Keratinocyte (primary cell): ENCODE results near the gene SGCE. TPM values are rescaled to one million over a fixed set of nuclear protein-coding genes. Genes with fewer than 3 reads are reported as not detected.

Experiments used
- DNase-seq: peaks from one replicate; pipeline ENCODE4 v3.0.0-alpha.2; 2011; ENCODE audit warnings: low read depth, missing footprints, low spot score
- FAIRE-seq: peaks from 2 replicates; lab custom pipeline; 2011; peaks lifted over from hg19 to GRCh38; lab: Jason Lieb, UNC
- H2AFZ ChIP-seq: 2 replicates; pipeline ENCODE4 v1.6.0; 2012; ENCODE audit warnings: low read length, control low read depth, inconsistent platforms; ENCODE audit not compliant: control insufficient read depth
- H3K27ac ChIP-seq: 2 replicates; pipeline ENCODE4 v1.5.1; 2011; ENCODE audit warnings: low read length; ENCODE audit not compliant: control insufficient read depth, insufficient read depth
- H3K27me3 ChIP-seq: 3 replicates; pipeline ENCODE4 v1.6.0; 2011; ENCODE audit warnings: low read length; ENCODE audit not compliant: control insufficient read depth, insufficient read depth; ENCODE audit errors: extremely low read depth
- H3K36me3 ChIP-seq, 2 experiments: 2 replicates in 1 of 2; 3 replicates in 1 of 2; pipeline ENCODE4 v1.5.1; 2011; ENCODE audit warnings: low read length in 2 of 2, mild to moderate bottlenecking in 1 of 2; ENCODE audit not compliant: control insufficient read depth in 2 of 2, insufficient read depth in 2 of 2; ENCODE audit errors: extremely low read depth in 1 of 2
- H3K4me1 ChIP-seq: 3 replicates; pipeline ENCODE4 v1.5.1; 2011; ENCODE audit warnings: low read length; ENCODE audit not compliant: control insufficient read depth, insufficient read depth; ENCODE audit errors: extremely low read depth
- H3K4me2 ChIP-seq: 3 replicates; pipeline ENCODE4 v1.6.0; 2011; ENCODE audit warnings: low read depth, low read length; ENCODE audit not compliant: control insufficient read depth, insufficient read depth; ENCODE audit errors: extremely low read depth
- H3K4me3 ChIP-seq, 3 experiments: fragments of 200-600 bp in 1 of 3; sonication (generic) in 1 of 3; 2 replicates in 2 of 3; 3 replicates in 1 of 3; pipeline ENCODE4 v1.5.1; 2011 to 2016; ENCODE audit warnings: low read length in 3 of 3, mild to moderate bottlenecking in 3 of 3, control low read depth in 2 of 3, inconsistent platforms in 1 of 3, low read depth in 1 of 3, mixed read lengths in 1 of 3, mixed run types in 1 of 3, moderate library complexity in 1 of 3; ENCODE audit not compliant: control insufficient read depth in 2 of 3, insufficient read depth in 2 of 3; ENCODE audit errors: extremely low read depth in 1 of 3
- H3K79me2 ChIP-seq: 2 replicates; pipeline ENCODE4 v1.6.0; 2012; ENCODE audit warnings: low read length; ENCODE audit not compliant: control insufficient read depth, insufficient read depth
- H3K9ac ChIP-seq: 3 replicates; pipeline ENCODE4 v1.6.0; 2011; ENCODE audit warnings: low read length; ENCODE audit not compliant: control insufficient read depth, insufficient read depth; ENCODE audit errors: extremely low read depth
- H3K9me1 ChIP-seq: 3 replicates; pipeline ENCODE4 v1.6.0; 2011; ENCODE audit warnings: low read length; ENCODE audit not compliant: control insufficient read depth, insufficient read depth; ENCODE audit errors: extremely low read depth
- H3K9me3 ChIP-seq: 2 replicates; pipeline ENCODE4 v1.5.1; 2012; ENCODE audit warnings: low read depth, low read length; ENCODE audit not compliant: control insufficient read depth
- H4K20me1 ChIP-seq: 3 replicates; pipeline ENCODE4 v1.6.0; 2011; ENCODE audit warnings: low read length; ENCODE audit not compliant: control insufficient read depth, insufficient read depth; ENCODE audit errors: extremely low read depth
- EZH2 ChIP-seq: IDR thresholded peaks from one replicate; pipeline ENCODE4 v1.6.1; 2012; ENCODE audit warnings: inconsistent platforms, mild to moderate bottlenecking, low read length, moderate library complexity
- dilution Hi-C: fragments of 300-500 bp; cut with MboI; formaldehyde crosslinking; loops from one replicate; pipeline ENCODE4 v1.7.0; 2020; ENCODE audit warnings: low sequenced_read_pairs; ENCODE audit not compliant: extremely low pct_ligation_motif_present
- polyA plus RNA-seq, 5 experiments: library from polyadenylated mRNA; depleted of rRNA in 3 of 5; stranded (reverse) in 3 of 5; stranded (forward) in 1 of 5; unstranded in 1 of 5; fragments of >200 nt; gene quantifications; 1 replicate in 1 of 5; 2 replicates in 3 of 5; 3 replicates in 1 of 5; pipeline versions ENCODE4 v1.2.1 to v1.2.3, GENCODE V29; 2011 to 2012; ENCODE audit warnings: missing spikeins in 2 of 5, low read depth in 1 of 5, low replicate concordance in 1 of 5
- TF ChIP-seq, protein P1 (sequence below), 3 experiments: IDR thresholded peaks in 1 of 3; conservative IDR thresholded peaks in 1 of 3; optimal IDR thresholded peaks in 1 of 3; 2 replicates in 2 of 3; 3 replicates in 1 of 3; pipeline versions ENCODE3 to v1.5.1; 2011; ENCODE audit warnings: low read length in 3 of 3, mild to moderate bottlenecking in 3 of 3, moderate library complexity in 2 of 3, control low read depth in 1 of 3, inconsistent platforms in 1 of 3; ENCODE audit not compliant: insufficient read depth in 2 of 3; ENCODE audit errors: extremely low read depth in 1 of 3

Gene SGCE
- polyA plus RNA-seq, 1 donor (not counting 4 experiments of a cell fraction or from before 2014, with no cell fraction given), result 7.9 TPM

DNA sequence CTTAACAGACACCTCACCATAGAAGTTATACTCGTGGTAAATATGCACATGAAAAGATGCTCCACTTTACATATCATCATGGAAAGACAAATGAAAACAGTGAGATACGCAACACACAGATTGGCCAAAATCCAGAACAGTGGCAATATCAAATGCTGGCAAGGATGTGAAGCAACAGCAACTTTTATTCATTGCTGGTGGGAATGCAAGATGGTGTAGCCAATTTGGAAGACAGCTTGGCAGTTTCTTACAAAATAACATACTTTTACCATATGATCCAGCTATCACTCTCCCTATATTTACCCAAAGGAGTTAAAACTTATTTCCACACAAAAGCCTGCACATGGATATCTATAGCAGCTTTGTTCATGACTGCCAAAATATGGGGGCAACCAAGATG lies 46.4 kb downstream of the SGCE start:
- dilution Hi-C loops, result no loop called here
- H3K27ac ChIP-seq, result no peak overlapping the region
- H4K20me1 ChIP-seq, result no peaks in the 10 kb centered on the region
- H3K9ac ChIP-seq, result no peak overlapping the region
- no peaks in the 10 kb centered on the region for H3K79me2 ChIP-seq
- H3K4me1 ChIP-seq, result no peaks in the 10 kb centered on the region
- H3K36me3 ChIP-seq, result no peaks in the 10 kb centered on the region
- H3K27me3 ChIP-seq, result no peaks in the 10 kb centered on the region
- FAIRE-seq (no peak), DNase-seq (no peak)
- no peak overlapping the region for H2AFZ ChIP-seq
- no peak overlapping the region for H3K4me3 ChIP-seq
- no peaks in the 10 kb centered on the region for H3K9me1 ChIP-seq
- no peaks in the 10 kb centered on the region for H3K9me3 ChIP-seq
- no peak for TF ChIP-seq EZH2
- TF ChIP-seq, protein P1, sequence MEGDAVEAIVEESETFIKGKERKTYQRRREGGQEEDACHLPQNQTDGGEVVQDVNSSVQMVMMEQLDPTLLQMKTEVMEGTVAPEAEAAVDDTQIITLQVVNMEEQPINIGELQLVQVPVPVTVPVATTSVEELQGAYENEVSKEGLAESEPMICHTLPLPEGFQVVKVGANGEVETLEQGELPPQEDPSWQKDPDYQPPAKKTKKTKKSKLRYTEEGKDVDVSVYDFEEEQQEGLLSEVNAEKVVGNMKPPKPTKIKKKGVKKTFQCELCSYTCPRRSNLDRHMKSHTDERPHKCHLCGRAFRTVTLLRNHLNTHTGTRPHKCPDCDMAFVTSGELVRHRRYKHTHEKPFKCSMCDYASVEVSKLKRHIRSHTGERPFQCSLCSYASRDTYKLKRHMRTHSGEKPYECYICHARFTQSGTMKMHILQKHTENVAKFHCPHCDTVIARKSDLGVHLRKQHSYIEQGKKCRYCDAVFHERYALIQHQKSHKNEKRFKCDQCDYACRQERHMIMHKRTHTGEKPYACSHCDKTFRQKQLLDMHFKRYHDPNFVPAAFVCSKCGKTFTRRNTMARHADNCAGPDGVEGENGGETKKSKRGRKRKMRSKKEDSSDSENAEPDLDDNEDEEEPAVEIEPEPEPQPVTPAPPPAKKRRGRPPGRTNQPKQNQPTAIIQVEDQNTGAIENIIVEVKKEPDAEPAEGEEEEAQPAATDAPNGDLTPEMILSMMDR (optimal IDR thresholded peaks at IDR 0.05 in 1 of 3, IDR thresholded peaks at IDR 0.05 in 1 of 3, conservative IDR thresholded peaks at IDR 0.05 in 1 of 3; ENCODE audit: extremely low read depth in 1 of 3, insufficient read depth in 2 of 3, low read length in 3 of 3), result no peak
- H3K4me2 ChIP-seq, result no peak overlapping the region

DNA sequence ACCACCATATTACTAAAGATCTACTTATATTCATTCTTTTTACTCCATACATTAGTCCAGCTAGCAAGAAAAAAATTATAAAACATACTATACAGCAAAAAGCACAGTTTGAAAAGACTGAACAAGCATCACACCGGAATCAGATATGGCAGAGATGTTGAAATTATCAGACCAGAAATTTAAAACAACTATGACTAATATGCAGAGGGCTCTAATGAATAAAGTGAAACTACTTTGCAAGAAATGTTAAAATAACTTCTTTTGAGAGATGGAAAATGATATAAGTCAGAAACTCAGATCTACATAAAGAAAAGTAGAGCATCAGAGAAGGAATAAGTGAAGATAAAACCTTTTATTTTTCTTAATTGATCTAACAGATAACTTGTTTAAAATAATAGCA lies 50.9 kb downstream of the SGCE start:
- H3K79me2 ChIP-seq, result no peaks in the 10 kb centered on the region
- FAIRE-seq (no peak), DNase-seq (no peak)
- H4K20me1 ChIP-seq, result no peaks in the 10 kb centered on the region
- H3K4me2 ChIP-seq, result no peak overlapping the region
- no peak overlapping the region for H3K4me3 ChIP-seq
- no peak overlapping the region for H2AFZ ChIP-seq
- no peaks in the 10 kb centered on the region for H3K4me1 ChIP-seq
- no peaks in the 10 kb centered on the region for H3K27me3 ChIP-seq
- no peaks in the 10 kb centered on the region for H3K36me3 ChIP-seq
- H3K27ac ChIP-seq, result no peak overlapping the region
- no peaks in the 10 kb centered on the region for H3K9me3 ChIP-seq
- TF ChIP-seq EZH2, result no peak
- TF ChIP-seq, protein P1 (optimal IDR thresholded peaks at IDR 0.05 in 1 of 3, IDR thresholded peaks at IDR 0.05 in 1 of 3, conservative IDR thresholded peaks at IDR 0.05 in 1 of 3; ENCODE audit: extremely low read depth in 1 of 3, insufficient read depth in 2 of 3, low read length in 3 of 3), result no peak
- dilution Hi-C loops, result no loop called here
- no peaks in the 10 kb centered on the region for H3K9me1 ChIP-seq
- no peak overlapping the region for H3K9ac ChIP-seq
